GM21786 (cell line): ENCODE measurements around the gene UGT2B11.
"Not testable (repeated sequence)": the region's sequence is repeated elsewhere in the genome, so short reads cannot be mapped to it uniquely, and the experiment has no call there.

Source experiments
- ATAC-seq: cut with Tn5 transposase; IDR thresholded peaks from one replicate; pipeline ENCODE4 v1.9.1; 2021; ENCODE audit not compliant: unreplicated experiment

Gene UGT2B11

GRCh38 chr4:69170233-69171134, 44.1 kb downstream of the UGT2B11 start:
- ATAC-seq: peak; percentile 84

DNA sequence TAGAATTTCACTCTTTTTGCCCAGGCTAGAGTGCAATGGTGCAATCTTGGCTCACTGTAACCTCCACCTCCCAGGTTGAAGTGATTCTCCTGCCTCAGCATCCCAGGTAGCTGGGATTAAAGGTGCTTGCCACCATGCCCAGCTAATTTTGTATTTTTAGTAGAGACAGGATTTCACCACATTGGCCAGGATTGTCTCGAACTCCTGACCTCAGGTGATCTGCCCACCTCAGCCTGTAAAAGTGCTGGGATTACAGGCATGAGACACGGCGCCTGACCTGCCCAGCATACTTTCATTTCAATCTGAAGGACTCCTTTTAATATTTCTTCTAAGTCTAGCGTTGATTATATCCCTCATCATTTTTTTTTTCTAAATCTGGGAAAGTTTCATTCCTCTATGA, 45.4 kb downstream of the UGT2B11 start:
- not testable (repeated sequence) for ATAC-seq

DNA sequence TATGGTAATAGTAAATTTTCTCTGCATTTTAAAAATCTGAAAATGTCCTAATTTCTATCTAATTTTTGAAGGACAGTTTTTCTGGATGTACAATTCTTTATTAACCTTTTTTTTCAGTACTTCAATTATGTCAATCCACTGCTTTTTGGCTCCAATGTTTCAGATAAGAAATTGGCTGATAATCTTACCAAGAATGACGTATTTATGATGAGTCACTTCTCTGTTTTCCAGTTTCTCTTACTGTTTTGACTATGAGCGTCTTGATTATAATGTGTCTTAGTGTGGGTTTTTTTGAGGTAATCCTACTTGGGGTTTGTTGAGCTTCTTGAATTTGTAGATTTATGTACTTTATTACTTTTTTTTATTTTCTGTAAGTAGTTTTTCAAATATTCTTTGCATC, 47.2 kb downstream of the UGT2B11 start:
- no peak for ATAC-seq

DNA sequence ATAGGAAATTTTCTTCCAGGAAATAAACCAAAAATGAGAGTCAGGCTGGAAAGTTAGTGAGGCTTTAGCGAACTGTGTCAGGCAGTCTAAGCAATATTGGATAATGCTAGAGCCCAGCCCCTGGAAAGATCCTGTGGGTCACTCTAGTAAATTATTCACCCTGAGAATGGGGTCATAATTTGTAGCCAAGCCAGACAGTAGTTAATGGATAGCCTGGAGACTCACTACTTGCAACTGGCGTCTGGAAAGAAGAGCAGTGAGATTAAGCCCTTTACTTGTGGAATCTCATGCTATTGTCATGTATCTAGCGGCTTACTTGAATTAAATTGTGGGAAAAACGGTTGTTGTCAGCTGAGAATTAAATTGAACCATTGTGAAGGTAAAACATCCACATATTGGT, 48.2 kb downstream of the UGT2B11 start:
- not testable (repeated sequence) for ATAC-seq

GRCh38 chr4:69165707-69166106, 48.8 kb downstream of the UGT2B11 start:
- not testable (repeated sequence) for ATAC-seq

DNA sequence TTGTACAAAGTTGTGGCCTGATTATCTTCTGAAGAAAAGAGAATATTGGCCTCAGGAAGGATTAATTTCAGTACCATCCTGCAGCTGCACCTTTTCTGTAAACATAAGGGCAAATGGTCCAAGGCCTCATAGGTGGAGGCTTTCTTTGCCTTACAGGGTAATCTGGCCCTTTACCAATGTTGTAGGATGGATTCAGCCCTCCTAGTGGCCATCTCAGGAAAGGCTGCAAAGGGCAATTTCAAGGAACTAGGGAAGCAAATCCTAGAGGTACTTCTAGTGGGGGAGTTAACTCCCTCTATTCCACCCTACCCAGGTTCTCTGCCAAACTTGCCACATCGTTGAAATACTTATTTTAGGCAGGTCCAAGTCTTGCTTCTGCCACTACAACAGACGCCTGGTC, 57.6 kb downstream of the UGT2B11 start:
- ATAC-seq: no peak

GRCh38 chr4:69154021-69154420, 60.5 kb downstream of the UGT2B11 start:
- ATAC-seq: no peak
